Lower leg skin (tissue), 3 donors: ENCODE results near the gene NSUN2.

Experiments used
- POLR2A ChIP-seq, 2 donors: fragments of 450-650 bp; IDR thresholded peaks; one replicate each; pipeline ENCODE4 v1.6.1; 2016 to 2017; ENCODE audit warnings: antibody characterized with exemption in 2 of 2, mild to moderate bottlenecking in 1 of 2, moderate library complexity in 1 of 2
- TF ChIP-seq, protein P1 (sequence below), 3 donors: fragments of 450-650 bp; IDR thresholded peaks; one replicate each; pipeline ENCODE4 v1.5.1; 2016; ENCODE audit warnings: antibody characterized with exemption in 3 of 3, mild to moderate bottlenecking in 3 of 3, moderate library complexity in 2 of 3

DNA sequence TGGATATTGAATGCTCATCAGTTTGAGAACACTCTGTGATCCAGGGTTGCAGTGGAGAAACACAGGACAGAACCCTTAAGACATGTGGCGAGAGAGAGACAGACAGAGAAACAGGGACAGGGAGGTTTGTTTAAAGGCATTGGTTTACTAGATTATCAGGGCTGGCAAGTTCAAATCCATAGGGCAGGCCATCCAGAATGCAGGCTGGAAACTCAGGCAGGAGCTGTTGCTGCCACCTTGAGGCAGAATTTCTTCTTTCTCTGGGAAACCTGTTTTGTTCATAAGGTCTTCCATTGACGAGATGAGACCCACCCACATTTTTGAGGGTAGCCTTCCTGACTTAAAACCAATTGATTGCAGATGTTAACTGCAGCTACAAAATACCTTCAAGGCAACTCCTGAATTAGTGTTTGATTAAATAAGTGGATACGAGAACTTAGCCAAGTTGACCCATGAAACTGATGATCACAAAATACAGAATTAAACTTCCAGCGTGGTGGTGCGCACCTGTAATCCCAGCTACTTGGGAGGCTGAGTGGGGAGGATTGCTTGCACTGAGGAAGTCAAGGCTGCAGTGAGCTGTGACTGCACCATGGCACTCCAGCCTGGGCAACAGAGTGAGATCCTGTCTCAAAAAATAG, 55.9 kb downstream of the NSUN2 start:
- TF ChIP-seq, protein P1, sequence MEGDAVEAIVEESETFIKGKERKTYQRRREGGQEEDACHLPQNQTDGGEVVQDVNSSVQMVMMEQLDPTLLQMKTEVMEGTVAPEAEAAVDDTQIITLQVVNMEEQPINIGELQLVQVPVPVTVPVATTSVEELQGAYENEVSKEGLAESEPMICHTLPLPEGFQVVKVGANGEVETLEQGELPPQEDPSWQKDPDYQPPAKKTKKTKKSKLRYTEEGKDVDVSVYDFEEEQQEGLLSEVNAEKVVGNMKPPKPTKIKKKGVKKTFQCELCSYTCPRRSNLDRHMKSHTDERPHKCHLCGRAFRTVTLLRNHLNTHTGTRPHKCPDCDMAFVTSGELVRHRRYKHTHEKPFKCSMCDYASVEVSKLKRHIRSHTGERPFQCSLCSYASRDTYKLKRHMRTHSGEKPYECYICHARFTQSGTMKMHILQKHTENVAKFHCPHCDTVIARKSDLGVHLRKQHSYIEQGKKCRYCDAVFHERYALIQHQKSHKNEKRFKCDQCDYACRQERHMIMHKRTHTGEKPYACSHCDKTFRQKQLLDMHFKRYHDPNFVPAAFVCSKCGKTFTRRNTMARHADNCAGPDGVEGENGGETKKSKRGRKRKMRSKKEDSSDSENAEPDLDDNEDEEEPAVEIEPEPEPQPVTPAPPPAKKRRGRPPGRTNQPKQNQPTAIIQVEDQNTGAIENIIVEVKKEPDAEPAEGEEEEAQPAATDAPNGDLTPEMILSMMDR (IDR thresholded peaks at IDR 0.05) = no peak
- TF ChIP-seq POLR2A (IDR thresholded peaks at IDR 0.05) = no peak
